Measurements from ENCODE around the gene SLC17A2.

- TF ChIP-seq MAX (IDR thresholded peaks at IDR 0.05) (no peak), TEAD4 (IDR thresholded peaks at IDR 0.05) (no peak), REST (IDR thresholded peaks at IDR 0.05; ENCODE audit: low read depth) (no peak), TCF12 (IDR thresholded peaks at IDR 0.05; ENCODE audit: low read depth) (no peak), YY1 (IDR thresholded peaks at IDR 0.05; ENCODE audit: low read depth) (no peak), EP300 (IDR thresholded peaks at IDR 0.05; ENCODE audit: borderline replicate concordance) (no peak), CREB1 (IDR thresholded peaks at IDR 0.05; ENCODE audit: low read depth) (no peak), RAD21 (IDR thresholded peaks at IDR 0.05; ENCODE audit: low read depth) (no peak), TAF1 (IDR thresholded peaks at IDR 0.05; ENCODE audit: low read depth) (no peak), USF1 (IDR thresholded peaks at IDR 0.05) (no peak), CEBPB (IDR thresholded peaks at IDR 0.05) (no peak), FOXM1 (IDR thresholded peaks at IDR 0.05; ENCODE audit: borderline replicate concordance, low read depth) (no peak)
Observed at GRCh38 chr6:25869840-25870239, 60.7 kb downstream of the SLC17A2 start.
